ENCODE results near the gene ULBP3. TPM values are rescaled to one million over a fixed set of nuclear protein-coding genes. Genes with fewer than 3 reads are reported as not detected.

ULBP3 gene
- polyA plus RNA-seq, 1 of the 3 experiments (the other 2 are of a cell fraction): 4.6 TPM

- TF ChIP-seq REST (IDR thresholded peaks at IDR 0.05; ENCODE audit: low read depth, low read length) (no peak), TAF1 (IDR thresholded peaks at IDR 0.05; ENCODE audit: borderline replicate concordance, low read depth, low read length) (no peak), USF2 (IDR thresholded peaks at IDR 0.05; ENCODE audit: borderline replicate concordance, low read depth, low read length) (no peak), PBX3 (IDR thresholded peaks at IDR 0.05) (no peak), GATA2 (CRISPR knock-in tag; IDR thresholded peaks at IDR 0.05) (no peak), TCF12 (IDR thresholded peaks at IDR 0.05) (no peak), CTCF (IDR thresholded peaks at IDR 0.05) (no peak), CHD2 (IDR thresholded peaks at IDR 0.05; ENCODE audit: low read length, partially characterized antibody) (no peak)
Observed at GRCh38 chr6:150043501-150044412, 25.2 kb downstream of the ULBP3 start (continued).

GRCh38 chr6:150043096-150043495 lies 25.8 kb downstream of the ULBP3 start:
- Histone ChIP-seq H3K27ac (ENCODE audit: low read depth in 2 of 2, low read length in 1 of 2) (no peak overlapping the region), H3K79me2 (ENCODE audit: insufficient read depth) (no peaks in the 10 kb centered on the region), H3K9ac (no peak overlapping the region), H2AFZ (ENCODE audit: low read depth) (no peak overlapping the region), H3K4me1 (ENCODE audit: control insufficient read depth in 1 of 2, insufficient read depth in 2 of 2, low read depth in 1 of 2, low read length in 1 of 2) (no peaks in the 10 kb centered on the region), H3K9me3 (no peaks in the 10 kb centered on the region), H3K9me2 (no peaks in the 10 kb centered on the region), H3K4me2 (no peak overlapping the region), H3K4me3 (ENCODE audit: low read depth in 2 of 2, low read length in 1 of 2) (no peak overlapping the region), H4K20me1 (ENCODE audit: insufficient read depth) (no peaks in the 10 kb centered on the region), H3F3A (replicated peaks; ENCODE audit: insufficient read depth) (no peaks in the 10 kb centered on the region), H3K36me3 (replicated peaks in 1 of 2; ENCODE audit: control insufficient read depth in 1 of 2, insufficient read depth in 2 of 2, low read length in 1 of 2) (no peaks in the 10 kb centered on the region), H3K27me3 (ENCODE audit: insufficient read depth) (peaks cover 30% of the 10 kb centered on the region)
- 38% methylated on average over 6 of the region's 13 CpGs for WGBS (ENCODE audit: low lambda C conversion rate)
- CTCF ChIA-PET: no interaction called here
- POLR2A ChIA-PET: no interaction called here
- DNase-seq: no peak
- TF ChIP-seq MEF2A (IDR thresholded peaks at IDR 0.05; ENCODE audit: borderline replicate concordance, low read depth) (no peak), FOXM1 (IDR thresholded peaks at IDR 0.05; ENCODE audit: low read depth) (no peak)
